ENCODE measurements around the gene OTOGL.

Gene OTOGL

DNA sequence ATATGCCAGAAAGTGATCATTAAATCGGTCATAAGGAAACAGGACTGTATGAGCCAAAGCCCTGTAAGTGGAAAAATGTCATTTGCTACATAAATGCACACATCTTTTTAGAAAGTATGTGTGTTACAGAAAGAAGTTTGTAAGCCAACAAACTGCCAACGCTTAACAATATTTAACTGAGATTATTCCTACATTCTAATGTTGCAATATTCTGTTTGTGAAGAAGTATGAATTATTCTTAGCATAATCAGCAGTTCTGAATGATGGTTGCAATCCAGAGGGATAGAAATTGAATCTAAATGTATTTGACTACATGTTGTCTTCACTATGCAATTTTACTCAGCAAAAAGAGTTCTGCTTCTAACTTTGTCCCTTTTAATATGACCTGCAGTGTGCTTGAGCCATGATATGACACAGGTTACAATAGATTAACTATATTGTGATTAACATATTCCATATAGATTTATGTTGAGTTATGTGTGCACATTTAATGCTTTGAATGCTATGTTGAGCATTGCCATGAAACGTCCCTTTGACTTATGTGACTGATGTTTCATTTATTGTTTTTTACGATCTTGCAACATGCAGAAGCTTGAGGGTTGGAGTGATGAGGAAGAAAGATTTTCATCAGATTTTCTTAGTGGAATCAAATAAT, 277.9 kb downstream of the OTOGL start:
- DNase-seq: no peak

DNA sequence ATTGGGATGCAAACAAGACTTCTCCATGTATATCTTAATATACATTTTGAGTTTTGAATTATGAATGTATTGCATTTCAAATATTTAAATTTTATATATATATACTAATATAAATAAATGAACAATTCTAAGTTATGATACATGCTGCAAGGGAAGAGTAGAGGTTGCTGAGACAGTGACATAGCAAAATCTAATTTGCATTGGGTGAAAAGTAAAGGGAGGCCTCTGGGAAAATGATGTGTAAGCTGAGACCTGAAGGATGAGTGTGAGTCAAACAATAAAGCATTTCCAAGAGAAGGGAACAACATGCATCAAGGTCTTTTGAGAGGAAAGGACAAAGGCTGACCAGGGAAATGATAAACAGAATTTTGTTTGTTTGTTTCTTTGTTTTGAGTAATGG, 281.8 kb downstream of the OTOGL start:
- no peak for DNase-seq

DNA sequence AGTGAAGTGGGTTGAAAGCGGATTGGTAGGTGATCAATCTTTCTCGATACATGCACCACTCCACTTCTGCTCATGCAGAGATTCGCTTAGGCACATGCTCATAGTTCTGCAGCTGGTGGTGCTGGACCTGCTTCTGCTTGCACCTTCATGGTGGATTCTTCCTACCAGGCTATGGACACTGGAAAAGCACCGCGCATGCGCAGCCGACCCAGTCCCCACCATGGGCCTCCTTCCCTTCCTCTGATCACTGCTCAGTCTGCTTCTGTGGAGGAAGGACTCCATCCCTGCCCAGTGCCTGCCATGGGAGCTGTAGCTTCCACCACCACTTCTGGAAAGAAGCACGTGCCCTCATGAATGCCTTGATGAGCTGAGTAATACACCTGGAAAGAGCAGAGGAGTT, 282.9 kb downstream of the OTOGL start:
- DNase-seq: no peak

DNA sequence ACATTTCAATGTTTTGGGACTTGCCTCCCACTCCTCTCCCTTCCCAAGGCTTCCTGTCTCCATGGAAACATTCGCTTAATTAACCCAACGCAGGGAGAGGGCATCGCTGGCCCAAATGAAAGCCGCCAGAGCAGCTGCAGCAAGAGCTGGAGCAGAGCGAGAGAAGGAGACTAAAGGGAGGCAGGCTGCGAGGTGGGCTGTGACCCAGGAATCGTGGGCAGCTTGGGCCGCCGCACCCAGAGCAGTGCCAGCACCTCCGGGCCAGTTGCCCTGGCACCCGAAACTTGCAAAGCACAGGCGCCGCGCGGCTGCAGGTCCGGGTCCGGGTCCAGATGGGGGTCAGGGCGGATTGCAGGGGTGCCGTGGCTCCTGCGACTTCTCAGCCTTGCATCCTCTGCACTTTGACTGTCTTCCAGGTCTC, 301.2 kb downstream of the OTOGL start:
- no peak for DNase-seq

DNA sequence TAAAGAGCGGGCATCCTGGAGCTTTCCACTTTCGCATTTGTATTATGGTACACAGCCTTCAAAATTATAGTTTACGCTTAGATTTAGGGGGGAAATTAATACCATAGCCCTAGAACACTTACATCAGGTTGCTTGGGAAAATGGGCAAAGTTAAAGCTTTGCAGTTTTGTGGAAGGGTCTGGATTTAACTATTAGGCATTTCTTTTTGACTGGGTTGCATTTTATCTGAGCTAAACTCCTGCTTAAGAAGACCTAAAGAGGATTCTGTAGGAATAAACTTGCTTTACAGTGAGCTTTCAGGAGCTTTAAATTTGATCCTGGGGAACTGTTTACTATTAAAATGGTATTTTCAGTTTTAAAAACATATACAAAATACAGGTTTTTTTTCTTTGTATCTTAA, 301.9 kb downstream of the OTOGL start:
- no peak for DNase-seq

DNA sequence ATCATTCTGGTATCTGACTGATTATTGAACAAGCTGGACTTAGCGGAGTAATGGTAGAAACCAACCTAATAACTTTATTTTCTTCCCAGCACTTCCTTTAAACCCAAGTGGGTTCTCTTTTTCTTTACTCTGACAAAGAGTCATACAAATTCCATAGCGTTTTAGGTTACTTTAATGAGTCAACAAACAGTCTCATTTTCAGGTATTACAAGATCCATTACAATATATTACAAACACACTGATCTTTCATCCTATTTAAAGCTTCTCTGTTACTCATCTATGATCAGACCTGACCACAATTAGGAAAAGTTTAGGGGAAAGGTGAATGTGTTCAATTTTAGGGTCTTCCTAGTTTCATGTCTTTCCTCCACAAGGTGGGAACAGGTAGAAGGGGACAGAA, 305.3 kb downstream of the OTOGL start:
- no peak for DNase-seq

DNA sequence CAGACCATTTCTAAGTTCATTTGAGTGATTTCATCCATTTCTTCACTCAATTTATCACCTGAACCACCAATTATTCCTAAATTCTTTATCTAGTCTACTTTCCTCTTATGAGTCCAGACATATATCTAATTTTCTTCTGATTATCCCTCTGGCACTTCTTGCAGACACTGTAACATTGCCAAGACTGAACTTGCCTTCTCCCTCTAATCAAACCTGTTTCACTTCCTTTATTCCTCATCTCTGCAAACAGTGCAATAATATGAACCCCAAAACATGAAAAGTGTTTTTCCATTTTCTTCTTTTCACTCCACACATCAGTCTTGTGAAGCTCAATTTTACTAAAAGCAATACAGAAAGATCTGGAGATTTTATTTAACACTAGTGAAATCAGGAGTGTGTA, 306.9 kb downstream of the OTOGL start:
- no peak for DNase-seq

DNA sequence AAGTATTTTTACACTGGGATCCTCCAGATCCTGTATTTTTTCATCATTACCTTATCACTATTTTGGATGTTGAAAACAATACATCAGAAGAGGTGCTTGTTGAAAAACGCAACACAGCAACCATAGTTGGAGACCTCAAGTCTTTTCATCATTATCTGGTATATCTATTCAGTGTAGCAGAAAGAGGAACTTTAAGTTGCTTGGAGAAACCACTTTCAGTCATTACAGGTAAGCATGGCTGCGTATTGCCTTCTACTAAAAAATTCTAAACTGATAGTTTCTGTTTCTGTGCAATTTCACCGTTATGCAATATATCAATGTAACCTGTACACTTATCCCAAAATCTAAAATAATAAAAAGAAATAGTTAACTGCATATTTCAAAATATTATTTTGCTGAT, 312.4 kb downstream of the OTOGL start:
- DNase-seq: no peak

DNA sequence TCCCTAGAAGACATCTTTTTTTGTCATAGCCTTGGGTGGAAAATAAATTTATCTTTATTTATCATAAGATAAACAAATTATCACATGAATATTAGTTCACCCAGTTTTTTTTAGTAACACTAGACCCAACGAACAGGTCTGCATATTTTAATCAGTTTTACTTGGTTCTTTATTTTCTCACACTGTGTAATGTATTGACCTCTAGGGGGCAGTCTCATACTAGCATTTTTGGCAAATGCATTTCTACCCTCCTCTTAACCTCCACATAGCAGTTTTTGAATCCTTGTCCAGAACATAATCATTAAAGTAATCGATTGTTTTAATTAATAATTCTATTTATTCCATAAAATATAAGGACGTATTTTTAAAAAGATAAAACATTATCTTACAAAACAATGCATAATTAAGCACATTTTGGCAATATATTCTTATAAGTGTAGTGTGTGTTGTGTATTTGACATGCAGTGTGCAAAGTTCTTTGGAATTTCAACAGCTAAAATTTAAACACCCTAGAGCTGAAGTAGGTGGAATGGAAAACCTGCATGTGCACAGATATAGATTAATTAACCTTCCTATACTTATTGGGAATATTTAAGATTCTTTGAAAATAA, 313.1 kb downstream of the OTOGL start:
- DNase-seq: no peak

DNA sequence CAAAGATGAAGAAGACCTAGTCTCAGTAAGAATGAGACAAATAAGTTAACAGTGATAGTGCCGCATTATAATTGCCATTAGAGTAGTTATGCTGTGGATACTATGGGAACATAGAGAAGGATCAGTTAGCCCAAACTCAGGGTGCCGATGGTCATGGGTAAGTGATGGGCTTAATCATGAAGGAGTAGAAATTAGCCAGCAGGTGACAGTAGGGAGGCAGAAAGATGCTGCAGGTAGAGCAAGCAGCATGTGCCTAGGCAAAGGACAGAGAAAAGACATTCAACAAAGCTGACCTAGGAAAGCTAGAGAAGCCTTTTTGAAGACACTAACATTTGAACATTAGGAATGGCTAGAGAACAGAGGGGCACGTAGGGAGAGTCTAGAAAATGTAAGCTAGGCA, 314.1 kb downstream of the OTOGL start:
- DNase-seq: no peak

DNA sequence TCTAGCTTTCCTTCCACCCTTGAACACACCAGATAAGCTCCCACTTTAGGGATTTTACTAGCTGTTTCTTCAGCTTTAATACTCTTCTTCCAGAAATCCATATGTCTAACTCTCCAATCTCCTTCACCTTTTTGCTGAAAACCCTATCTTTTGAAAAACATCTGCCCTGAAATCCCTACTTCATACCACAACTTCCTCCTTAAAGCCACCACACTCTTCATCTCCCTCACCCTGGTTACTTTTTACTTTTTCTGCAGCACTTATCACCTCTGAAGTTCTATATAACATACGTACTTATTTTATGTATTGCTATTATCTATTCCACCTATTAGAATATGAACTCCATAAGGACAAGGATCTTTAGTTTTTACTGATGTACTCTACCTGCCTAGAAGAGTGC, 316.1 kb downstream of the OTOGL start:
- no peak for DNase-seq

DNA sequence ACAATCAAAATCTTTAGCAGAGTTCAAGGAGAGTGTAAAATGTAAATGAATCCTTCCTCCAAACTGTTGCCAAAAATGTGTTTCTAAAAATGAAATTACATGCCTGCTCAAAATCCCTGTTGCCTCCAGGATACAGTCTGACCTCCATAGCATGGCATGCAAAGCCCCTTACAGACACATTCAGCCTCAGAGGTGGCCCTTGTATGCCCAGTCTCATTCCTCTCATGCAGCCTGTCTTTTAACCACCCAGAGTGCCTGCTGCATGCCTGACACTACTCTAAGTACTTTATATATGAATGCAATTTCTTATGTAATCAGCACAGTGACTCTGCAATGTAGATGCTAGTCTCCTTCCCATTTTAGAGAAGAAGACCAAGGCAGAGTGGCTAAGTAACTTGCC, 320.3 kb downstream of the OTOGL start:
- no peak for DNase-seq

DNA sequence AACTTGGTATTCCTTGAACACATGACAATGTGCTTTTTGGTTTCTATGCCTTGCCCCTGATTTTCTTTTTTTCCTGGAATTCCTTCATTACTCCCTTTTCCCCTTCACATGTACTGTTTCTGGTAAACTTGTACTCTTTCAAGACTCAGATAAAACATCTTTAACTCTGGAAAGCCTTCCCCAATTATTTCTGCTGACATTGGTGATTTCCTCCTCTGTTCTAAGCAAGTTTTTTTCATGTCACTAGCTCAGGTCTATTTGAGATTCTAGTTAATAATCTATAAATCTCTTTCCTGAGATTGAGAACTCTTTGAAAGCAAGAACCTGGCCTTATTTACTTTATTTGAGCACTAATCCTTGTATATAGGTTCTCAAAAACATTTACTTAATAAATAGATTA, 320.7 kb downstream of the OTOGL start:
- no peak for DNase-seq

DNA sequence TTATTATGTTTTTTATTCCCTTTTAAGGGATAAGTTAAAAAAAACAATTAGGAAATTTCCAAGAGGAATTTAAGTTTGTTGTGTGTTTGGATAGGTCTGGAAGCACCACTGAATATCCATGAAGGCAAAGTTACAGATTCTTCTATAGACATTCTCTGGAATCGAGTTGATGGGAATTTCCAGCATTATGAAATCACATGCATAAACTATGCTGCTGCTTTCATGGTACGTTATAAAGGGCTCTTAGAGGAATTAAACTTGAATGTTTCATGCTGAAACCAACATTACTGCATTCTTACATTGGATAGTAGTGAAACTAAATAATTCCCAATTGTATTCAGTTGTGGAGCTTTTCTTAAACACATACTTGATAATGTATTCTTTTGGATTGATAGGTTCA, 323.2 kb downstream of the OTOGL start:
- DNase-seq: no peak
